HG02610 (cell line): Measurements from ENCODE around the gene TSKS.

Source experiments
- ATAC-seq: cut with Tn5 transposase; IDR thresholded peaks from one replicate; pipeline ENCODE4 v1.9.1; 2021; ENCODE audit warnings: mild to moderate bottlenecking, moderate library complexity; ENCODE audit not compliant: unreplicated experiment

Gene TSKS

GRCh38 chr19:49798574-49798973, 35.5 kb upstream of the TSKS start:
- no peak for ATAC-seq

GRCh38 chr19:49795615-49796014, 32.5 kb upstream of the TSKS start:
- ATAC-seq = no peak

- ATAC-seq = no peak
Observed at GRCh38 chr19:49793561-49793840, 30.4 kb upstream of the TSKS start.

- no peak for ATAC-seq
Observed at GRCh38 chr19:49792829-49793560, 29.9 kb upstream of the TSKS start.

- no peak for ATAC-seq
Observed at GRCh38 chr19:49791776-49792445, 28.8 kb upstream of the TSKS start.

GRCh38 chr19:49790866-49791265, 27.8 kb upstream of the TSKS start:
- no peak for ATAC-seq

GRCh38 chr19:49788857-49789256, 25.8 kb upstream of the TSKS start:
- no peak for ATAC-seq

GRCh38 chr19:49787746-49788145, 24.6 kb upstream of the TSKS start:
- no peak for ATAC-seq

- no peak for ATAC-seq
Observed at GRCh38 chr19:49786376-49786820, 23.3 kb upstream of the TSKS start.

- ATAC-seq = no peak
Observed at GRCh38 chr19:49782515-49782914, 19.4 kb upstream of the TSKS start.

- no peak for ATAC-seq
Observed at GRCh38 chr19:49781394-49781793, 18.3 kb upstream of the TSKS start.

GRCh38 chr19:49780861-49781260, 17.8 kb upstream of the TSKS start:
- ATAC-seq = no peak

- no peak for ATAC-seq
Observed at GRCh38 chr19:49779731-49780555, 16.8 kb upstream of the TSKS start.

GRCh38 chr19:49776371-49776764, 13.3 kb upstream of the TSKS start:
- no peak for ATAC-seq

- ATAC-seq = no peak
Observed at GRCh38 chr19:49775742-49776370, 12.8 kb upstream of the TSKS start.

- ATAC-seq = no peak
Observed at GRCh38 chr19:49774969-49775368, 11.9 kb upstream of the TSKS start.

GRCh38 chr19:49773663-49774350, 10.7 kb upstream of the TSKS start:
- no peak for ATAC-seq

- ATAC-seq = no peak
Observed at GRCh38 chr19:49772850-49773432, 9.8 kb upstream of the TSKS start.

- no peak for ATAC-seq
Observed at GRCh38 chr19:49771674-49772139, 8.6 kb upstream of the TSKS start.

- no peak for ATAC-seq
Observed at GRCh38 chr19:49770529-49770928, 7.4 kb upstream of the TSKS start.
